Measurements from ENCODE around the gene DENND1B. TPM values are rescaled to one million over a fixed set of nuclear protein-coding genes. Genes with fewer than 3 reads are reported as not detected.

DENND1B gene
- total RNA-seq, 1 donor from 2014 or later, result 13.1 TPM

- Histone ChIP-seq H2AFZ (replicated peaks) (no peak overlapping the region), H3K36me3 (no peaks in the 10 kb centered on the region), H3K79me2 (ENCODE audit: low read depth) (no peaks in the 10 kb centered on the region), H3K27me3 (no peaks in the 10 kb centered on the region), H3K9ac (no peak overlapping the region), H3K27ac (no peak overlapping the region), H3K4me3 (no peak overlapping the region), H3F3A (ENCODE audit: low read depth) (no peaks in the 10 kb centered on the region), H4K20me1 (ENCODE audit: low read depth) (no peaks in the 10 kb centered on the region), H3K4me2 (no peak overlapping the region), H3K9me3 (ENCODE audit: low read depth) (no peaks in the 10 kb centered on the region), H3K4me1 (no peaks in the 10 kb centered on the region)
- Mint-ChIP-seq H3K36me3 (no peaks in the 10 kb centered on the region), H3K9me3 (no peaks in the 10 kb centered on the region), H3K4me3 (no peak overlapping the region), H3K27ac (no peak overlapping the region), H3K27me3 (ENCODE audit: insufficient read depth, low read depth) (peaks cover 1% of the 10 kb centered on the region), H3K4me1 (peaks cover 6% of the 10 kb centered on the region)
- peak; percentile 59 for DNase-seq (ENCODE audit: low spot score)
- TF ChIP-seq EZH2phosphoT487 (IDR thresholded peaks at IDR 0.05), result no peak
- TF ChIP-seq EZH2 (IDR thresholded peaks at IDR 0.05), result no peak
- peak; percentile 73 for TF ChIP-seq CTCF (IDR thresholded peaks at IDR 0.05)
Observed at GRCh38 chr1:197526736-197527371, 248.4 kb downstream of the DENND1B start.

- H3K36me3 ChIP-seq, result no peaks in the 10 kb centered on the region
- no peaks in the 10 kb centered on the region for H3K27me3 ChIP-seq
- H3K27ac ChIP-seq, result no peak overlapping the region
- Mint-ChIP-seq H3K27ac (no peak overlapping the region), H3K4me1 (peaks cover 6% of the 10 kb centered on the region), H3K27me3 (ENCODE audit: insufficient read depth, low read depth) (peaks cover 3% of the 10 kb centered on the region), H3K36me3 (no peaks in the 10 kb centered on the region), H3K4me3 (no peak overlapping the region), H3K9me3 (no peaks in the 10 kb centered on the region)
- no peak overlapping the region for H3K9ac ChIP-seq
- DNase-seq (ENCODE audit: low spot score), result peak; percentile 45
- TF ChIP-seq EZH2phosphoT487 (IDR thresholded peaks at IDR 0.05) (no peak), CTCF (IDR thresholded peaks at IDR 0.05) (peak; percentile 81), EZH2 (IDR thresholded peaks at IDR 0.05) (no peak)
- no peaks in the 10 kb centered on the region for H4K20me1 ChIP-seq (ENCODE audit: low read depth)
- no peaks in the 10 kb centered on the region for H3K4me1 ChIP-seq
- H2AFZ ChIP-seq (replicated peaks), result no peak overlapping the region
- no peak overlapping the region for H3K4me3 ChIP-seq
- no peaks in the 10 kb centered on the region for H3F3A ChIP-seq (ENCODE audit: low read depth)
- H3K4me2 ChIP-seq, result no peak overlapping the region
- H3K79me2 ChIP-seq (ENCODE audit: low read depth), result no peaks in the 10 kb centered on the region
- no peaks in the 10 kb centered on the region for H3K9me3 ChIP-seq (ENCODE audit: low read depth)
Observed at GRCh38 chr1:197521118-197521739, 254.1 kb downstream of the DENND1B start.

GRCh38 chr1:197519741-197520334 lies 255.4 kb downstream of the DENND1B start:
- H3K4me1 ChIP-seq, result no peaks in the 10 kb centered on the region
- H3K4me3 ChIP-seq, result no peak overlapping the region
- H3K4me2 ChIP-seq, result no peak overlapping the region
- H3K27ac Mint-ChIP-seq, result no peak overlapping the region
- no peaks in the 10 kb centered on the region for H3F3A ChIP-seq (ENCODE audit: low read depth)
- no peak overlapping the region for H2AFZ ChIP-seq (replicated peaks)
- no peak overlapping the region for H3K27ac ChIP-seq
- H3K4me1 Mint-ChIP-seq, result peaks cover 6% of the 10 kb centered on the region
- H3K79me2 ChIP-seq (ENCODE audit: low read depth), result no peaks in the 10 kb centered on the region
- H3K9me3 Mint-ChIP-seq, result no peaks in the 10 kb centered on the region
- no peaks in the 10 kb centered on the region for H3K9me3 ChIP-seq (ENCODE audit: low read depth)
- no peaks in the 10 kb centered on the region for H3K27me3 ChIP-seq
- TF ChIP-seq EZH2 (IDR thresholded peaks at IDR 0.05) (no peak), CTCF (IDR thresholded peaks at IDR 0.05) (peak; percentile 60), EZH2phosphoT487 (IDR thresholded peaks at IDR 0.05) (no peak)
- no peaks in the 10 kb centered on the region for H3K36me3 Mint-ChIP-seq
- H3K36me3 ChIP-seq, result no peaks in the 10 kb centered on the region
- H3K4me3 Mint-ChIP-seq, result no peak overlapping the region
- DNase-seq (ENCODE audit: low spot score), result peak; percentile 15
- H3K9ac ChIP-seq, result no peak overlapping the region
- no peaks in the 10 kb centered on the region for H4K20me1 ChIP-seq (ENCODE audit: low read depth)
- peaks cover 3% of the 10 kb centered on the region for H3K27me3 Mint-ChIP-seq (ENCODE audit: insufficient read depth, low read depth)

All from neural progenitor cell (in vitro differentiated cells).